HG03039 (cell line): ENCODE results near the gene SLC13A3.

Source experiments
- ATAC-seq: cut with Tn5 transposase; IDR thresholded peaks from one replicate; pipeline ENCODE4 v1.9.1; 2021; ENCODE audit warnings: mild to moderate bottlenecking, moderate library complexity; ENCODE audit not compliant: unreplicated experiment

SLC13A3 gene

GRCh38 chr20:46562373-46563169 is 88.7 kb downstream of the SLC13A3 start:
- no peak for ATAC-seq

- no peak for ATAC-seq
These were observed 89.3 kb downstream of the SLC13A3 start for GRCh38 chr20:46562009-46562372.

DNA sequence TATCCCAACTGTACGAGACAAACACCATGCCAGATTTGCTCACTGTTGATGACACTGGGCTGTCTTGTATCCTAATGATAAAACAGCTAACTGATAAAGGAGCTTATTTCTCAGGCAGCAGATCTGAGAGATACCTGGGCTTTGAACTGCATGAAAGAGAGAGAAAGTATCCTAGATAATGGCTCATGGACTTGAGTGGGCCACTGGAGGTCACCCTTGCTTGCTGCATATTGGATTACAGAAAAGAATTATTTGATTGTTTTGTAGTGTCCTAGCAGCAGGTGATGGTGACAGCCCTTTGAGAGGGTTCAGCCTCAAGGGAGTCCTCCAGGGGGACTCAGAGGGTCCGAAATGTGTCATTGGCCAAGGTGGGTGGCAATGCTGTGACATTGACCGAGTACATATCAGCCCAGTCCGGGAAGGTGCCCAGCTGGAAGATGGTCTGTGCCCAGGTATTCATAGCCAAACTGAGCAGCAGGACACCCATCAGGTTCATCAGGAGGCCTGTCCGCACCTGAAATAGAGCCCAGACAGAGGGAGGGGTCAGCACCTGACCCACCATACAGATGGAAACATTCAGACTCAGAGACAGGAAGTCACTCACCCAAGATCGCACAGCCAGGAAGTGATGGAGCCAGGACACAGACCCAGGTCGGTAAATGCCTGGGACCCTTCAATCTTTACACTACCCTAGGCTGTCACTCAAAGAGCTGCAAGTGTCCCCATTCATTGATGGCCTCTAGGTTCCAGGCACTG is 91.4 kb downstream of the SLC13A3 start:
- ATAC-seq: no peak

- ATAC-seq: no peak
These were observed 92.3 kb downstream of the SLC13A3 start for GRCh38 chr20:46559001-46559400.

- ATAC-seq: no peak
These were observed 92.7 kb downstream of the SLC13A3 start for GRCh38 chr20:46558511-46558959.

DNA sequence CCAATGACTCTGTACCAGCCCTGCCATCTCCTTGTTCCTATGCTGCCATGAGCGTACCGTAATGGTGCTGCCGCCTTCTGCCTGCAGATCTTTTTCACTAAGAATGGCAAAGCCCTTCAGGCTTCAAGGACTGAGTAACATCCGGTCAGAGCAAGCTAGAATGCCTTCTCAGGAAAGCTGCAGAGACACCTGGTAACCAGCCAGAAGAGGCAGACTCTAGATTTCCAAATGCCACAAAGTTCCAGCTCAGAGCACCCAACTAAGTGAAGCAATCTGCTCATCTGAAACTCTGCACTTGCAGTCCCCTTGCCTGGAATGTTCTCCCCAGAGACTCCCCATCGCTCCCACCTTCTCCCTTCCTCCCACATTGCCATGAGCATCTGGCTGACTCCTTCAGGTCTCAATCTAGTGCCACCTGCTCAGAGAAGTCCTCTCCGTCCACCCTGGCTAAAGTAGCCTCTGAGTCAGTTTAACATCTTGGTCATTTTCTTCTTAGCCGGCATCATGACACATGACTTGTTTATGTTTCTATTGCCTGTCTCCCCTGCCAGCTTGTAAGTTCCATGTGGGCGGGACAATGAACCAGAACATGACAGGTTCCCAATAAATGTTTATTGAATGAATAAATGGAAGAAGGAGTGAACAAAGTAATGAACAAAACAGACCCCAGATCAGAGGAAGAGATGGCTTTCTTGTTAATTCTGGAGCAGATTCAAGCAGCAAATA is 93.9 kb downstream of the SLC13A3 start:
- no peak for ATAC-seq

DNA sequence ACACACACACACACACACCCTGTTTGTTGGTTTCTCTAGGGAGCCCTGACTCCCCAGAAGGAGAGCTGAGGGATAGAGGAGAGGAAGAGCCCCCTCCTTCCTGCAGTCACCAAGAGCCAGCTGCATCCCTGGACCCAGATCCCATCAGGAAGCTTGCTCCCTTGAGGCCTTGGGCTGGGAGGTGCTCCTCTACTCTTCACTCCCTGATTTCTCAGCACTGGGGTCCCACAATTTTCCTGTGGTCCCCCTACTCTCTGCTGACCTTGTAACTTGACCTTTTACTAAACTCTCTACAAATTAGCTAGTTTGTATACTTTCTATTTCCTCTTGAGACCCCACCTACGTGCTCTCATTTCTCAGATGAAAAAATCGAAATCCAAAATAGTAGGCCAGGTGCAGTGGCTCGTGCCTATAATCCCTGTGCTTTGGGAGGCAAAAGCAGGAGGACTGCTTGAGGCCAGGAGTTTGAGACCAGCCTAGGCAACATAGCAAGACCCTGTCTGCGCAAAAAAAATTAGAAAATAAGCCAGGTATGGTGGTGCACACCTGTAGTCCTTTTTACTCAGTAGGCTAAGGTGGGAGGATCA is 95.8 kb downstream of the SLC13A3 start:
- ATAC-seq: no peak

GRCh38 chr20:46554828-46555227 is 96.4 kb downstream of the SLC13A3 start:
- no peak for ATAC-seq

GRCh38 chr20:46553926-46554325 is 97.3 kb downstream of the SLC13A3 start:
- no peak for ATAC-seq

DNA sequence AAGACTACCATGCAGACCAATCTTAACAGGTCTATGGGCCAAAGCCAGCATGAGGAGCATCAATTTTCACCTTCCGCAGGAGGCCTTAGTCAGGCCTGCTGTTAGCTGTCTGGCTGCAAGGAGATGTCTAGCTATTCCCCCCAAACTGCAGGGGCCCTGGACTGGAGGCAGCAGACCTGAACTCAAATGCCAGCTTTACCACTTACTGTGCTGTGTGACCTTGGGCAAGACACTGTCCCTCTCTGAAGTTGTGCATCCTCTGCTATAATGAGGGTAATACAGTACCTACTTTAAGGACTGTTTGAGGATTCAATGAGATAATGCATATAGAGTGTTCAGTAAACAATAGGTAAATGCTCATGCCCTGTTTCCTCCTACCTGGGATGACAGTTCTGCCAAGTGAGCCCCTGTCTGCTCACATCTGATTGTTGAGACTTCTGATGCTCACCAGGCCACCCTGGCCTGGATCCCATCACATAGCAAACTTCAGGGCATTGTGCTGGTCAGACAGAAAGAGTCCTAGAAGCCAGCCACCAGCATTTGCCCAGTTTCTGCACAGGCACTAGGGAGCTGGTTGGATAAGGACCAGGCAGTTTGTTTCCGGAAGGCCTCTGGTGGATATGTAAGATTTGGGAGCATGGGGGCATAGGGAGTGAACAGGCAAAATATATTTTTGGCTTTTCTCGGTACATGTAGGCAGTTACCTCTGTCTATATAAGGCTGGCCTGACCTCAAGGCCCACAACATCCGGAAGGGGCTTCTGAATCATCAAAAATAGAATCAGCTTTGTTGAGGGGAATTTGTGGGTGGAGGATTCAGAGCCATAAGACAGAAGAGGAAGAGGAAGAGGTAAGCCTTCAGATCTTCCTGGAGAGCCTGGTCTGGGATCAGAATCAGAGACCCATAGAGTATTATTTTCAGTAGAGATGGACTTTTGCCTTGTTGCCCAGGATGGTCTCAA is 98.5 kb downstream of the SLC13A3 start:
- peak; percentile 38 for ATAC-seq

DNA sequence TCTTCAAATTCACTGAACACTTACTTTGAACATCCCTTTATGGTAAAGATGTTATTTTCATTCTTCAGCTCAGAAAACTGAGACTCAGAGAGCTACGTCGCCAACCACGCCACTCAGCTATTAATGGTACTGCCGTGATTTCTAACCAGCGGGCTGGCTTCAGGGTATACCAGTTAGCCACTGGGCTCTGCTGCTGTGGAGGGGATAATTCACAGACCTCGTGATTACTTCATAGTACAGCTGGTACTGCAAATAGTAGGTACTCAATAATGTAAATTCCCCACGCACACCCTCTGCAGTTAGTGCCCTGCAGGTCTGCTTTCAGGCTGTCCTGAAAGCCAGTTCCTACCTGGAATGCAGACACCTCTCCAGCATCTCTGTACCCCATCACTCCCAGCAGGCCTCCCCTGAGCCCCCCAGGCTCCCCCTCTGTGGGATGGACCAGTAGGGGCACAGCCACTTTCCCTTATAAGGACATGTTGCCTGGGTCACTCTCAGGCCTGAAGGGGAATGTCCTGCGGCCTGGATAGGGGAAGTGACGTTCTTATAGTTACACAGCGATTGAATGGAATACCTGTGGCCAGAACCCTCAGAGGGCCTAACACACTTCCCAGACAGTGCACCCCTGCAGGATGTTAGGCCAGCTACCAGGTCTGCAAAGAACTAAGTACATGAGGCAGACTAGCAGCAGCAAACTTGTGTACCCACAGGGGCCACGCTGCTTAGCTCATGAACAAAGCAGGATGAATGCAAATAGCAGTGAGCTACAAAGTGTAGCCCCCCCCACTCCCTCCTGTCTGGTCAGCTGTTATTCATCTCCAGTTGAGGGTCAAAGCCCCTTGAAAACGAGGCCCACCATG is 99.5 kb downstream of the SLC13A3 start:
- no peak for ATAC-seq

DNA sequence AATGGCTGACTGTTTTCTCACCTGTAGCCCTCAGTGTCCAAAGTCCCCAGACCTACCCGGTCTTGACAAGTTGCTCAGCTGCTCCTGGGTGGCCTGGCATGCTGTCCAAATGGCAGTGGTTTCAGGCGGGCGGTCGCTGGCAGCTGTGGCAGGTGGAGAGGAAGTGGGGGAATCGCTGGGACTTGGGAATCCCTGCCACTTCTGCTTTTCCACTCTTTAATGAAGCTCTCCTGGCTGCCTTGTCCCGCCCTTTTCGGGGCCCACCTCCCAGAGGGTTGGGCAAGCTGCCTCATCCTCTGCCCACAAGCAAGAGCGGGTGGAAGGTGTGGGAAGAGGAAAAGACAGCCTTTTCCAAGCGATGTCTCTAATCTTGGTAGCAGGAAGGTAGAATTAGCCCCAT is 100.8 kb downstream of the SLC13A3 start, which contains the start of gene OCSTAMP:
Gene OCSTAMP (minus strand): TSS at position 194 of the 400 bp plus-strand sequence. CDS start 94 bp downstream, at position 100.
- ATAC-seq: no peak

- ATAC-seq: no peak
These were observed 101.9 kb downstream of the SLC13A3 start for GRCh38 chr20:46549188-46549972.

DNA sequence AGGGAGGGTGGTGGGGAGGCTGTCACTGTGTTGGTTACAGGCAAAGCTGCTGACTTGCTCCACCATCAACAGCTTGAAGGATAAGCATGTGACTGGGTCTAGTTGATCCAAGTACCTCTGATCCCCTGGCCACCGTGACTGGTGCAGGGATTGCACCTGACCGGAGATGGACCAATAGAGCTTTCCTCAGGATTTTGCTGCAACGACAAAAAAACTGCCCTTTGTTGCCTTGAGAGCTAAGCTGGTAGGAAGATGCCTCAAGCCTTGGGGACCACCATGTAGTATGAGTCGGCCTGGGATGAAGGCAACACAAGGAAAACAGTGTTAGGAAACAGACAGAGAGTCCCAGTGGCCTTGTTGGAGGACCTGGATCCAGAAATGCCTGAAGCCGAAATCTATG is 102.6 kb downstream of the SLC13A3 start:
- ATAC-seq: no peak

DNA sequence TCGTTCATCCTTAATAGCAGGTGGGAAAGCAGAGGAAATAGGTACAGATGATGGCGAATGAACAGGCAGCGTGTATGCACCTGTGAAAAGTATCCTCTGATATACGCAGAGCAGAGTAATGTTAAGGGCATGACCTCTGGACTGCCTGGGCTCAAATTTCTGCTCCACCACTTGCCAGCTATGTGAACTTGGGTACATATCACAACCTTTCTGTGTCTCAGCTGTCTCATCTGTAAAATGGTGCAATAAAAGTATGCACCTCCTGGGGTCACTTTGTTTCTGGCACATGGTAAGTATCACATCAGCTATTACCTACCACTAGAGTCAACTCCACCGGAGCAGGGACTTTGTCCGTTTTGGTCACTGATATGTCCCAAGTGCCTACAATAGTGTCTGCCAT is 103.3 kb downstream of the SLC13A3 start:
- no peak for ATAC-seq

GRCh38 chr20:46546936-46547335 is 104.3 kb downstream of the SLC13A3 start:
- no peak for ATAC-seq

GRCh38 chr20:46546298-46546697 is 105.0 kb downstream of the SLC13A3 start:
- no peak for ATAC-seq

GRCh38 chr20:46545827-46546138 is 105.5 kb downstream of the SLC13A3 start:
- ATAC-seq: no peak
